AG04450 (cell line): ENCODE measurements around the gene SPART. TPM values are rescaled to one million over a fixed set of nuclear protein-coding genes. Genes with fewer than 3 reads are reported as not detected.

Source experiments
- CTCF ChIA-PET: fragments of 300-600, 350-600 bp; formaldehyde crosslinking; extraction: SDS; loops from one replicate; lab custom pipeline; 2022; ENCODE audit warnings: antibody characterized with exemption, inconsistent platforms; lab: Charles Lee
- POLR2A ChIA-PET: fragments of 350-600 bp; formaldehyde crosslinking; extraction: SDS; loops from one replicate; lab custom pipeline; 2021; ENCODE audit warnings: antibody characterized with exemption, inconsistent platforms; lab: Yijun Ruan, JAX
- DNase-seq: peaks from one replicate; pipeline ENCODE4 v3.0.0-alpha.2; 2011; ENCODE audit warnings: low read depth, low spot score
- H3K27ac ChIP-seq: one replicate; pipeline ENCODE4 v1.5.1; 2012; ENCODE audit warnings: low read depth, low read length, control low read depth
- H3K27me3 ChIP-seq: one replicate; pipeline ENCODE4 v1.6.0; 2012; ENCODE audit warnings: low read length; ENCODE audit not compliant: control insufficient read depth, insufficient read depth
- H3K4me3 ChIP-seq: 2 replicates; pipeline ENCODE4 v1.5.1; 2011; ENCODE audit warnings: mild to moderate bottlenecking, low read depth, low read length, control low read depth
- H3K9me3 ChIP-seq: 2 replicates; pipeline ENCODE4 v1.5.1; 2012; ENCODE audit warnings: low read length; ENCODE audit not compliant: control insufficient read depth, insufficient read depth
- CTCF ChIP-seq: IDR thresholded peaks from 2 replicates; pipeline ENCODE4 v1.5.1; 2011; ENCODE audit warnings: low read depth, low read length, control low read depth, inconsistent platforms
- polyA plus RNA-seq: library from polyadenylated mRNA; depleted of rRNA; stranded (reverse); fragments of >200 nt; gene quantifications from 2 replicates; pipeline ENCODE4 v1.2.3, GENCODE V29; 2011

The SPART gene
- polyA plus RNA-seq, 1 experiment, result 94.6 TPM

DNA sequence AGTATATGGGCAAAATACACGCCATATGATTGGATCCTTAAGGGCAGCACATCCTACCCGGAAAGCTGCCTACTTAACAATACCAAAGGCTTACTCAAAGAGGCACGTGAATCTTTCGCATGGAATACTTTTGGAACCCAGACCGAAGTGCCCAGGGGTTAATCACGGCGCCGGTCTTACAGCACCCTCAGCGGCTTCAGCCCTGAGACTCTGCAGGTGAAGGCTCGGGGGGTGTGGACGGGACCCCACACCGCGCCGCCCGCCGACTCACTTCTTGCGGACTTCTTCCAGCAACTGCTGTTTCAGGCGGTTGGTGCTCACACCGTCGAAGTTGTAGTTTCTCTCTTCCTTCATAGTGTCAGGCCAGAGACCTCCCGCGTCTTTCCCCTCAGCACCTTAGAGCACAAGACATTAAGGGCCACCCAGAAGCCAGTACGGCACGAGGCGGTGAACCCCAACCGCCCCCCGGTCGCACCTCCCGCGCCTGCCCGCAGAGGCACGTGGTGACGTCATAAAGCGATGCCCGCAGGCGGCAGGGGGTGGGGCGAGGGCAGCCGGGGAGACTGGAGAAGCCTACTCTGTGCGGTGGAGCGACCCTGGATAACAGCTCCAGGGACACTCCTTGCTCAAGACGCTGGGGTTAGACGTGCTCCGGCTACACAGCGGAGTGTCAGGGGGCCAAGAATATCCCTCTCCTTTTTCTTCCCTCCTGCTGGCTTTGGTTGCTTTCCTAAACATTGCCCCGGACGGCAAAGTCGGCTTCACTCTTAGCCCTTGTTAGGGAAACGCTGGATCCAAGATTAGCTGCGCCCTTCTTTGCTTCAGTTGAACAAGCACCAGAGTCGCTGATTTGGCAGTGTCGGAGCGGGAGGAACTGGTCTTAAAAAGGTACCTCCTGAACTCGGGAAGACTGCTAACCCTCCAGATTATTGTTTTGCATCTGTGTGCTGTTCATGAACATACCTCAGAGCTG lies 48.5 kb downstream of the SPART start, which contains the start of gene CCDC169:
CCDC169 (minus strand) TSS at position 449 of the 973 bp plus-strand sequence; CDS start at position 354, 95 bp downstream.
- Histone ChIP-seq H3K27me3 (no peaks in the 10 kb centered on the region), H3K9me3 (no peaks in the 10 kb centered on the region), H3K27ac (peak within 1 kb of the TSS; percentile 59), H3K4me3 (peak within 1 kb of the TSS; percentile 74)
- ChIA-PET CTCF (interaction anchor here (1.9 to 3.6 kb wide), 2 partner anchors 14 to 49 kb away, joined by 7 to 15 read pairs; no protein-coding TSS in a partner anchor), POLR2A (interaction anchor here (0.8 to 1.2 kb wide), 2 partner anchors 48 to 318 kb away, joined by 3 read pairs; partner anchors contain the start of gene SPART)
- no peak for TF ChIP-seq CTCF
- peak; percentile 10 for DNase-seq

DNA sequence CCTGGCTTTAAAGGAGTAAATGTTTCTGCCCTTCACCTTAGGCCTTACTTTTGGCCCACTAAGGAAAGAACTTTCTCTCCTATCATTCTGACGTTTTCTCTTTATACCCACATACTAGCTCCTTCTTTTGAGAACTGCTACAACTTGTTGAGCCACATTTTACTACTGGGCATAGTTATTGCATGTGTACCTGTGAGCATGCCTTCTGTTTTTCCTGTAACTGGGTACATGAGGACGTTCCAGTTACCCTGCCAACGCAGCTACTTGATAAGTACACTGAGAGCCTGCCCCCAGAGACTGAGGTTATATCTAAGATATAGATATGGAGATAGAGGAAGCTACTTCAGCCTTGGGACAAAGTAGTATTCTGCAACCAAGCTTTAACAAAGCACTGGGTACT lies 52.1 kb downstream of the SPART start:
- no peak for TF ChIP-seq CTCF
- CTCF ChIA-PET, result interaction anchor here (0.5 to 4.7 kb wide), 4 partner anchors 11 to 116 kb away, joined by 4 to 41 read pairs (median 9); no protein-coding TSS in a partner anchor
- POLR2A ChIA-PET, result no interaction called here
- no peak overlapping the region for H3K27ac ChIP-seq
- no peaks in the 10 kb centered on the region for H3K9me3 ChIP-seq
- no peak for DNase-seq
- no peaks in the 10 kb centered on the region for H3K27me3 ChIP-seq
- H3K4me3 ChIP-seq, result no peak overlapping the region

DNA sequence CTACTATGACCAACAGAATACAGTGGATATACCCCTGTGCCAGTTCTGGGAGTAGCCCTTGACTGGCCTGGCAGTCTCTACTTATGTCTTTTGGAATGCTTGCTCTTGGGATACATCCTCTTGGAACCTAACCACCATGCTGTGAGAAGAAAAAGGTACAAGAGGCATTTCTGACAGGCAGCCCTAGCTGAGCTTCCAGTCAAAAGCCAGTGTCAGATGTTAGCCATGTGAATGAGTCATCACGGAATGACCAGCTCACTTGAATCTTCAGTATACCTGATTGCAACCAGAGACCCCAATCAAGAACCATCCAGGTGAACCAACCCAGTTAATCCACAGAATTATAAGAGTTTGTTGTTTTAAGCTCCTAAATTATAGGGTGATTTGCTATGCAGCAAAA lies 52.7 kb downstream of the SPART start:
- no peak for DNase-seq
- TF ChIP-seq CTCF, result no peak
- Histone ChIP-seq H3K27me3 (no peaks in the 10 kb centered on the region), H3K27ac (no peak overlapping the region), H3K4me3 (no peak overlapping the region), H3K9me3 (no peaks in the 10 kb centered on the region)
- ChIA-PET POLR2A (no interaction called here), CTCF (interaction anchor here (0.5 to 4.7 kb wide), 4 partner anchors 10 to 117 kb away, joined by 4 to 41 read pairs (median 9); no protein-coding TSS in a partner anchor)

- no peak overlapping the region for H3K27ac ChIP-seq
- DNase-seq, result no peak
- POLR2A ChIA-PET, result no interaction called here
- peaks cover 5% of the 10 kb centered on the region for H3K9me3 ChIP-seq
- no peaks in the 10 kb centered on the region for H3K27me3 ChIP-seq
- H3K4me3 ChIP-seq, result no peak overlapping the region
- no peak for TF ChIP-seq CTCF
- CTCF ChIA-PET, result interaction anchor here (0.7 to 1.2 kb wide), 2 partner anchors 14 to 310 kb away, joined by 3 to 4 read pairs; no protein-coding TSS in a partner anchor
Observed at GRCh38 chr13:36288794-36289391, 57.3 kb downstream of the SPART start.
